HG03442 (cell line): Measurements from ENCODE around the gene ASB18.
"Not testable (repeated sequence)": the region's sequence is repeated elsewhere in the genome, so short reads cannot be mapped to it uniquely, and the experiment has no call there.

Experiments
- ATAC-seq: cut with Tn5 transposase; IDR thresholded peaks from one replicate; pipeline ENCODE4 v1.9.1; 2021; ENCODE audit warnings: mild to moderate bottlenecking, moderate library complexity; ENCODE audit not compliant: unreplicated experiment

Gene ASB18

DNA sequence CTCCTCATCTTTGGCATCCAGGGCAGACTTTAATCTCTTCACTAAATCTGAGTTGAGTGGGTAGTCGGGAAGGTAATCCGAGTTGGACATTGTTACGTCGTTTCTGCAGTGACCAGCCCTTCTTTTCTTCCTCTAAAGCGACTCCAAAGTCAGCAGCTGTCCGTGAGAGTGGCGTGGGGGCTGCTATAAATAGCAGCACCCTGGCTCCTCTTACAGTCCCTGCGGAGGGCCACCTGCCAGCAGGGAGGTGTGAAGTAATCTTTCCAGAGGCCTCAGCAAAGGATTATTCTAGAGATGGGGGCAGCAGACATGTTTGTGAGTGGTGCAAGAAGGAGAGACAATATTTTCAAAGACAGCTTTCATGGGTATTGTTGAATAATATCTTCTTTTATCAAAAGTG lies at the start of gene ASB18:
ASB18 (minus strand) TSS at position 151 of the 400 bp plus-strand sequence; CDS start at position 90, 61 bp downstream.
- ATAC-seq: no peak

GRCh38 chr2:236311286-236311685 lies 47.1 kb upstream of the ASB18 start:
- no peak for ATAC-seq

DNA sequence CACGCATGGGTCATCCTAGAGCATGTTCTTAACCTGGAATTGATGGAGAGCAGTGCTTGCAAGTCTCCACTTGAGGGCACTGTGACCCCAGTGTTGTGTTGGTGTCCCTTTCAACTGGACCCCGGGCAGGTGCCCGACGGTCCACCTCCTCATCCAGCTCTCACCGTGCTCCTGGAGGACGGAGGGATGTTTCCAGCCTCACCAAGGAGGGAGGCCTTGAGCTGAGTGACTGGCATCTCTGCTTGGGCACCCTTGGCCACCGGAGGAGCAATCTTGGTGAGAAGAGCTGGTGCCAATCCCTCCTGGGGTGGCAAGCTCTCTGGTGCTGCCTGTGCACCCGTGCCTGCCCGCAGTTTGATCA lies 45.4 kb upstream of the ASB18 start:
- ATAC-seq: no peak

- ATAC-seq: no peak
These were observed 44.9 kb upstream of the ASB18 start for GRCh38 chr2:236308855-236309668.

DNA sequence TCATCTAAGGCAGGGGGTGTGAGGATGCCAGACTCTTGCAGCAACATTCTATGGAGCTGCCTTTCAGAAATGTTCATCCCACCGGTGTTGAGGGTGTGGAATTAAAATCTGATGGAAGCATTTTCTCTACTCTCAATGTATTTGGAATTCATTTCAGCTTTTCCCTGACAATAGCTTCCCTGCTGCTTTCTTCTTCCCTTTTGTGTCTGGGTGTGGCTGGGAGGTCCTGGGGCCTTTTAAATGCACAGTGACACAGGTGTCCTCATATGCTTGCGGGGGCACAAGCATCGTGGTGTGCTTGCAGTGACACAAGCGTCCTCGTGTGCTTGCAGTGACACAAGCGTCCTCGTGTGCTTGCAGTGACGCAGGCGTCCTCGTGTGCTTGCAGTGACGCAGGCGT lies 43.4 kb upstream of the ASB18 start:
- no peak for ATAC-seq

- ATAC-seq: no peak
These were observed 42.8 kb upstream of the ASB18 start for GRCh38 chr2:236306825-236307540.

GRCh38 chr2:236305964-236306605 lies 41.9 kb upstream of the ASB18 start:
- no peak for ATAC-seq

- ATAC-seq: no peak
These were observed 41.3 kb upstream of the ASB18 start for GRCh38 chr2:236305531-236305930.

GRCh38 chr2:236303935-236304334 lies 39.7 kb upstream of the ASB18 start:
- no peak for ATAC-seq

DNA sequence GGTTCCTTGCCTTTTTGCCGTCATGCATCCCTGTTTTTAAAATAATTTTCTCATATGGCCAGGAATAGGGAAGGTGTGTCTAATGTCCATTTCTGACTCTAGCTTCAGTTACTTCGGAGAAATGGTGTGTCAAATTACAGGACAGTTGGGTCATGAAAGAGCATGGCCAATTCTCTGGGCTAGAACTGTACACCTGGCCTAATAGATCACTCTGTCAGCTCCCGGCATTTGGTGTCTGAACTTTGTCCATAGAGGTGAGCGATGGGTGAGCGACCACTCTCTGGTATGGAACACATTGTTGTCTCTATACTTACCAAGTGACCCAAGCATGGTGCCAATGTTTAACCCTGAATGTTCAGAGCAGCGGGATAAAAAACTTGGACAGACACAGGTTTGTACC lies 38.3 kb upstream of the ASB18 start:
- no peak for ATAC-seq

- ATAC-seq: no peak
These were observed 34.8 kb upstream of the ASB18 start for GRCh38 chr2:236298924-236299475.

GRCh38 chr2:236295481-236295880 lies 31.3 kb upstream of the ASB18 start:
- ATAC-seq: no peak

DNA sequence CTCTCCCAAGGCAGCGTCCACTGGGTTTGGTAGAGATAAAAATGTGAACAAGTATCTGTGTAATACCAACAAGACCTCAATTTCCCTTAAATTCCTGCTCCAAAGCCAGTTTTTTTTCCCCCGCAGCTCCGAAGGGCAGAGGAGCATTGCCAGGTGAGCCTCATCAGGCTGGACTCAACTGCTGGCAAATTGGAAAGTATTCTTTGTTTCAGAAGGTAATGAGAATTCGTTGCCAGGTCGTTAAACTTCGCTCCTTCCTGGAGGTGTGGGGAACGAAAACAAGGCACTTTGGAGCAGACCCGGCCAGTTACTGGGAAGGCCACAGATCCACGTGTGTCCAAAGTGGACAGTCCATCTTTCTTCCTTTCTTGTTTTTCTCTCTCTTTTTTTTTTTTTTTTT lies 30.4 kb upstream of the ASB18 start:
- no peak for ATAC-seq

DNA sequence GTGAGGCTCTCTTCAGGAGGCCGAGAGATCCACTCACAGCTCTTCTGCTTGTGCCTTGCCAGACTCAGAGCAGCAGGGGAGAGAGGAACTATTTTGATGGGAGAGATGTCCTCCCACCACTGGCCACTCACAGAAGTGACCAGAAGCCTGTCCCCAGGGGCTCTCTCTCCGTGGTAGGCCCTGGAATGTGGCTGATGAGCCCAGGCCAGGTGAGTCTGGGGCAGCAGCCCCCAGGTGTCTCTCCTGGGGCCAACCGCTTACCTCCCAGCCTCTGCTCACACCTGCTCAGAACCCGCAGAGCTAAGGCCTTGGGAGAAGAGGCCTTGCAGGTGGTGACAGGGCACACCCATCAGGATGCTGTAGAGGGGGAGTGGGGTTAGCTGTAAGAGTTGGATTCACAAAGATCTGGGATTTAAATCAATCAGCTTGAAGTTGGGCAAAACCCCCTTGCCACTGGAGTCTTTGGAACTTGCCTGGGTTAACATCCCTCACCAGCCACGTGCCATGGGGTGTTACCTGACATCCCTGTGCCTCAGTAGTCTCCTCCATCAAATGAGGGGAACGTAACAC lies 29.1 kb upstream of the ASB18 start:
- no peak for ATAC-seq

DNA sequence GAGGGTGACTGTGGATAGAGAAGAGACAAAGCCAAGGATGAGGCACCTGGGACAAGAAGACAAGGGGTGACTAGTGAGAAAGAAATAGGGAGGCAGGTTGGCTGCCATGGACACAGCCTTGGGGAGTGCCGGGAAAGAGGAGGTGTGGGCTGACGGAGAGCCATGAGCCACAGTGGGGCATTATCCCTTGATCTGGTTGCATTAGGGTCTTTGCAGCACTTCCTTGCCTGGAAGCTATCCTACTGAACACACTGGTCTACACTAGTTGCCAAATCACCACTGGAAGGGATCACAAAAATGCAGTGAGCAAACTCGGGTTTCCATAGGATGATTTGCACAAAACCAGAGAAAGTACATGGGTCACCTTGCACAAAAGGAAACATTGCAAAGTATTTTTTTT lies 27.7 kb upstream of the ASB18 start:
- no peak for ATAC-seq

DNA sequence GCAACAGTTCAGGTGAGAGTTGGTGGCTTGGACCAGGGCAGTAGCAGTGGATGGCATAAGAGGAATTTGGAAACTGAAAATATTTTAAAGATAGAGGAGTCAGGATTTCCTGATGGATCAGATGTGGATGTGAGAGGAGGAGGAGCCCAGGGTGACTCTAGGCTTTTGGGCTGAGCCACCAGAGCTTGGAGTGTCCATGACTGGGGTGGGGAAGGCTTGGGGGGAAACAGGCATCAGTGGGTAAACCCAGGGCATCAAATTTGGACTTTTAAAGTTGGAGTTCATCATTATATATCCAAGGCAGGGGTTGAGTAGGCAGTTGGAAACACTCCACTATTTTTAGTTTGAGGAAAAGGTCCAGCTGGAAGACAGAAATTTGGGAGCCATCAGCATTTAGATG lies 27.3 kb upstream of the ASB18 start:
- ATAC-seq: no peak

DNA sequence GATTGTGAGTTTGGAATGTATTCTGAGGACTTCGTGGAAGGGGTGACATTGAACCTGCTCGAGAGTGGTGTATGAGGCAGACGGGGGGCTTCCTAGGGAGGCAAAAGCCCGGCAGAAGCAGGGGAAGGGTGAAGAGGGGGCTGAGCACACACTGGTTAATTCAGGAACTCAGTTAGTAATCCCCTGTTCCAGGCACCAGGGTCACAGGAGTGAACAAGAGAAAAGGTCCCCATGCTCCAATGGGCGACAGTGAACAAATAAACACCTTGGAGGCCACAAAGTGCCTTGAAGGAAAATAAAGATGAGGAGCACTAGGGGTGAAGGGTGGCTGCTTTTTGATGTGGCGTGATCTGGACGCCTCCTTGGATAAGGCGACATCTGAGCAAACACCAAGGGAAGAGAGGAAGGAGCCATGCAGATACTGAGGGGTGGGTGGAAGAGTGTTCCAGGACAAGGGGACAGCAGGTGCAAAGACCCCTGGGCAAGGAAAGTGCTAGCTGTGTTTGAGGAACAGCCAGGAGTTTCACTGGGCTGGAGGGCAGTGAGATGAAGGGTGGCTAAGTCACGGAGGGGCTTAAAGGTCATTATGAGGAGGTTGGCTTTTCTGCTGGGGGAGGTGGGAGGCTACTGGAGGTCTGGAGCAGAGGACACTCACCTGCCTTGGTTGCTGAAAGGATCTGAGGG lies 26.7 kb upstream of the ASB18 start:
- ATAC-seq: no peak

- ATAC-seq: no peak
These were observed 25.7 kb upstream of the ASB18 start for GRCh38 chr2:236289766-236290462.

- not testable (repeated sequence) for ATAC-seq
These were observed 24.2 kb upstream of the ASB18 start for GRCh38 chr2:236288373-236288772.

GRCh38 chr2:236287656-236288055 lies 23.4 kb upstream of the ASB18 start:
- ATAC-seq: no peak
